Posterior cingulate gyrus (tissue), 11 donors: ENCODE results near the gene MORN1.
A peak's percentile ranks its signal among the peaks of the same experiment; 100 is the strongest.
"Not testable (repeated sequence)": the region's sequence is repeated elsewhere in the genome, so short reads cannot be mapped to it uniquely, and the experiment has no call there.

Experiments
- DNase-seq, 10 donors: peaks; one replicate each; pipeline versions ENCODE4 v3.0.0 to v3.0.0-alpha.2; 2020 to 2021; ENCODE audit warnings: mixed read lengths in 3 of 10
- intact Hi-C: fragments of 100-400 bp; cut with DNase I; formaldehyde crosslinking; loops from one replicate; pipeline ENCODE4 v1.15.1; 2023

The MORN1 gene

DNA sequence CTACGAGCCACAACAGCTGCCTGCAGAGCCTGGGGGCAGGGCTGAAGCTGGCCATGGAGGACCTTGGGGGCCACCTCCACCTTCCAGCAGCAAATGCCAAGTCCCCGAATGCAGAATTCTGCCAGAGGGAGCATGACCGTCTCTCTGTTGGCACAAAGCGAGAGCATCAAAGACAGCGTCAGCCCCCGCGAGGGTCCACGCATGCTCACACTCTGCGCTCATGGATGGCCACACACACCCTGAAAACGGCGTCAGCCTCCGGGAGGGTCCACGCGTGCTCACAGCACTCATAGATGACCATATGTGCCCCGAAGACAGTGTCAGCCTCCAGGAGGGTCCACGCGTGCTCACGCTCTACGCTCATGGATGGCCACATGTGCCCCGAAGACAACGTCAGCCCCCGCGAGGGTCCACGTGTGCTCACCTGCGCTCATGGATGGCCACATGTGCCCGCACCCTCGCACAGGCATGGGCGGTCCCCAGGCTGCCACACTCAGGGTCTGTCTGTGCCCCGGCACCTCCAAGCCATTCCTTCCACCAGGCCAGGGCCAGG, 46.5 kb downstream of the MORN1 start:
- intact Hi-C loops = no loop called here
- peak in 4 of 10 donors; percentile 3 to 61 (median 16) for DNase-seq

DNA sequence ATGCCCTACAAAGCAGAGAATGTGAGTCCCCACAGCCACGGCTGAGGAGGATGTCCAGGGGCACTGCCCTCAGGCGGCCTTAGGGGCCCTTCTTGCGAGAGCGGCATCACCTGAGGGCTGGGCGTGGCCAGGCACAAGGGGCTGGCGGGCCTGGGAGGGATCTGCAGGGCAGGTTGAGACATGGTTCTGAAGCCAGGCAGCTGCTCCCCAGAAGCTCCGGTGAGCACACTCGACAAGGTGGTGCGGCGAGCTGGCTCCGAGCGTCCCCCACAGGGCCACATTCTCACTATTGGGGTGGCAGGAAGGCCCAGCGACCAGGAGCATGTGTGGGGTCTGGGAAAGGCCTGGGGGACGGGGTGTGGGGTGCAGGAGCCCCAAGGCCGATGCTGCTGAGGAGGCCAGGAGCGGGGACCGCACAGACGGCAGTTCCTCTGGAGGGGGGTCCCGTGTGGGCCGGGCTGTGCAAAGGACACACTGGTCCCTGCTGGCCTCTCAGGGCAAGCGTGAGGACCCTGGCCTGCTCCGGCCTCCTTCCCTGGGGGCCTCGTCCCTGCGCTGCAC, 47.2 kb downstream of the MORN1 start:
- intact Hi-C loops = no loop called here
- DNase-seq = peak in 4 of 10 donors; percentile 6 to 76 (median 66)

DNA sequence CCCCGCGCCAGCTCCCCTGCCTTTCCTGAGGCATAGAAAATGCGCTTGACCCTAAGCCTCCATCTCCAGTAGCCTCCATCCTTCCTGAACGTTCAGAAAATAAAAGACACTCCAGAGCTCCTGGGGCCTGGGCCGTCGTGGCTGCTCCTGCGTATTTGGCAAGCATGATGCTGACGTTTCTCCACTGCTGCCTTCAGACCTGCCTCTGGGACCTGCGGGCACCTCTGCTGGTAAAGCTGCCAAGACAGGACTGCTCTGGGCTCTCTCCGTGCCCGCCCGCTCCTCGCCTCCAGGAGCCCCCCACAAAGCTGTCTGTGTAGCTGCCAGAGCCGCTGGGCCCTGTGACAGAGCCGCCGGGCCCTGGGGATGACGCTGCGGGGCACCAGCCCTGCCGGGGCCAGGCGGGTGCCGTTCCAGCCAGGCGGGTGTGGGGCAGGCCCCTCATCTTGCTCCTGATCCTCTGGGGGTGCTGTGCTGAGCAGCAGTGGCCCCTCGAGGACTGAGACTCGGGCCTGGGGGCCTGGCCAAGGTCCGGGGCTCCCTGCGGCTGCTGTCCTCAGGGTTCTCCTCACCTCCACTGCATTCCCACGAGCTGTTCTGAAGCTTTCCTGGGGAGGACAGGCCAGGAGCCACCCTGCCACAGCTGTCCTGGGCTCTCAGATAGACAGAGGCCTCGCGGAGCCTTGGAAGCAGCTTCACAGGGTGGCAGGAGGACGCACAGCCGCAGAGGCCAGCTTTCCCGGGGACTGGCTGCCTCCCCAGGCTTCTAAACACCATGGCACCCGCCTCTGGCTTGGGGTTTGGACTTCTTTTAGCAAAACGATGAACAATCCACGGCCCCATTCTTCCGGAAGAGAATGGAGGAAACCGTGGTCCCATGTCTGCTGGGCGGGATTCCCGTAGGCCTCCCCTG, 48.1 kb downstream of the MORN1 start:
- peak in 4 of 10 donors; percentile 7 to 74 (median 69) for DNase-seq
- intact Hi-C loops = no loop called here

DNA sequence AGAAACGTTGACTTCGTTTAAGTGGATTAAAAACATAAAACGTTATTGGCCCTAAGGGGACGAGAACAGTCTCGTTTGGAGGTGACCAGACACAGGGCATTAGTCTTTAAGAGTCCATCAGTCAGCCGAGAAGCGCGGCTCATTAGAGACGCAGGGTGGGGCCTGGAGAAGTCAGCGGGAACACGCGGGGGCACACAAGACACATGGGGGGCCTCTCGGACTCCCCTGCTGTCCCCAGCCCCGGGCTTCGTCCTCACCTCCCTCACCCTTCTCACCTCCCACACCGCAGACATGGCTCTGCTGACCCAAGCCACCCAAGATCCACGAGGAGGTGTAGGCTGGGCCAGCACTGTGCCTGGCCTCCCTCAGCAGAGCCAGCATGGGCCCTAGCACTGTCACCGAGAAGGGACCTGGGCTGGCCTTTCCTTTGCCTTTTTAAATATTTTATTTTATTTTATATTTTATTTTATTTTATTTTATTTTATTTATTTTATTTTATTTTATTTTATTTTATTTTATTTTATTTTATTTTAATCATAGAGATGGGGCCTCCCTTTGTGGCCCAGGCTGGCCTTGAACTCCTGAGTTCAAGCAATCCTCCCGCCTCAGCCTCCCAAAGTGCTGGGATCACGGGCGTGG, 48.9 kb downstream of the MORN1 start:
- DNase-seq = peak in 3 of 10 donors; percentile 54 to 83 (median 60)
- intact Hi-C loops = no loop called here

DNA sequence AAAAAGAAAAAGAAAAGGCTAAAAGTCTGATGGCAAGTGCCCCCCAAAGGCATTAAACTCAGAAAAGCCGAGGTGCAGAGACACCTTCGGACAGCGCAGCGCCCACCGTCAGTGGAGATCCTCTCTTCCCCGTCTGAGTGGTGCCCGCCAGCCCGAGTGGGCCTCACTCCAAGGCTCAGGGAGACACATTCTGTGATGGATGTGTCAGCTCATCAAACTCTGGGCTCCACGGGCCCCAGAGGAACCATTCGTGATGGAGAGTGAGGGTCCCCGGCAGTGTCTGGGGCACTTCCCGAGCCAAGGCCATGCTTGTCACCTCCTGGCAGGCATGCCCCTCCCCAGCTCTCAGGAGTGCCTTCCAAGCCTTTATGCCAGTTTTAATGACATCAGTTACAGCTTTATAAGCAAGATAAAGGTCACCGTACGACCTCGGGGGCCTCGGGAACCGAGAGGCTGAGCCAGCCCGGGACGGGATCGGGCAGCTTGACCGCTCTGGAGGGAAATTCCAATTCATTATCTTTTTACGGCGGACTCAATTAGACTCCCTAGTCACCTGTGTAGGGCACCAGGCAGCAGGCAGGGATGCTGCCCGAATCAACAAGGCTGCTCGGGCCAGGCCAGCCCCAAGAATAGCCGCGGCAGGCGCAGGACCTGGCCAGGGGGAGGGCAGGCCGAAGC, 49.5 kb downstream of the MORN1 start:
- intact Hi-C loops = no loop called here

DNA sequence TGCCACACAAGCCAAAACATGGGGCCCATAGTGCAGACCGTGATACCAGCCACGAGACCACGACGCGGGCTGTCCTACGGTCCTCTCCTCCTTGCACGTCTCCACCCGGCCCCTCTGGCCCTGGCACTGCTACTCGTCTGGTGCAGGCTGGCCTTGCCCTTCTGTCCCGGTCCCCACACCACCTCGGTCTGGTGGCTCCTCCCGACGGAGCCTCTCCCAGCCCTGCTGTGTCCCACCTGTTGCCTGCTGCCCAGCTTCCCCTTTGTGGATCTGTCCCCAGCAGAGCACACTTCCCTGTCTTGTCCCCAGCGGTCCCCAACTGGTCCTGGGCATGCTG, 50.5 kb downstream of the MORN1 start:
- intact Hi-C loops = no loop called here
- DNase-seq = peak in 2 of 10 donors; percentile 80 to 82

More for the DNA sequence above, 49.5 kb downstream of the MORN1 start:
- DNase-seq = peak in 3 of 10 donors; percentile 70 to 74 (median 70)

DNA sequence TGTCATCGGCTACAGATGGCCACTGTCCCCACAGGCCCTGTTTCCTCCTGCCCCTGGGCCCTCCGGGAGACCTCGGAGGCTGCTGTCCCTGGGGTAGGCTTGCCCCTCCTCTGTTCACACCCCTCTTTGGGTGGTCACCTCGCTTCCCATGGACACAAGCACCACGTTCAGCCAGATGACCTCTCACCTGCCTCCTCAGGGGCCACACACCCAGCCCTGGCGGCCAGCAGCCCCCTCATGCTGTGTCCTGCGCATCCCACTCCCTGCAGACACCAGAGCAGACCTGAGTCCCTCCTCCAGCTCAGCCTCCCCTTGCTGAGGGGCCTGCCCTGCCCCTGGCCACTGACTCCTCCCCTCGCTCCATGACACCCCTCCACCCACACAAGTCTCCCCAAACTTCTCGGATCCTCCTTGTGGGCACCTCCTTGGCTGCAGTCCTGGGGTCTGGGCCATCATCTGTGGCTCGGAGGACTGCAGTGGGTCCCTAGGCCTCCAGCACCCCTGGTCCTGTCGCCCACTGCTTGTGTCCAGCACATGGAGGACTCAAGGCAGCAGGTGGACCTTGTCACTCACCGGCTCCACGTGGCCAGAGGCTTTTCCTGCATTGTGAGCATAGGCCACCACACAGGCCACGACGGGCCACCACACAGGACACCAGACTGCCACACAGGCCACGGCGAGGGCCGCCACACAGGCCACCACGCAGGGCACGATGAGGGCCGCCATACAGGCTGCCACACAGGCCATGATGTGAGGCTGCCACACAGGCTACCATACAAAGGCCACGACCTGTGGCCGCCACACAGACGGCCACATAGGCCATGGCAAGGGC, 51.1 kb downstream of the MORN1 start:
- peak in 2 of 10 donors; percentile 62 to 80 for DNase-seq
- intact Hi-C loops = no loop called here

DNA sequence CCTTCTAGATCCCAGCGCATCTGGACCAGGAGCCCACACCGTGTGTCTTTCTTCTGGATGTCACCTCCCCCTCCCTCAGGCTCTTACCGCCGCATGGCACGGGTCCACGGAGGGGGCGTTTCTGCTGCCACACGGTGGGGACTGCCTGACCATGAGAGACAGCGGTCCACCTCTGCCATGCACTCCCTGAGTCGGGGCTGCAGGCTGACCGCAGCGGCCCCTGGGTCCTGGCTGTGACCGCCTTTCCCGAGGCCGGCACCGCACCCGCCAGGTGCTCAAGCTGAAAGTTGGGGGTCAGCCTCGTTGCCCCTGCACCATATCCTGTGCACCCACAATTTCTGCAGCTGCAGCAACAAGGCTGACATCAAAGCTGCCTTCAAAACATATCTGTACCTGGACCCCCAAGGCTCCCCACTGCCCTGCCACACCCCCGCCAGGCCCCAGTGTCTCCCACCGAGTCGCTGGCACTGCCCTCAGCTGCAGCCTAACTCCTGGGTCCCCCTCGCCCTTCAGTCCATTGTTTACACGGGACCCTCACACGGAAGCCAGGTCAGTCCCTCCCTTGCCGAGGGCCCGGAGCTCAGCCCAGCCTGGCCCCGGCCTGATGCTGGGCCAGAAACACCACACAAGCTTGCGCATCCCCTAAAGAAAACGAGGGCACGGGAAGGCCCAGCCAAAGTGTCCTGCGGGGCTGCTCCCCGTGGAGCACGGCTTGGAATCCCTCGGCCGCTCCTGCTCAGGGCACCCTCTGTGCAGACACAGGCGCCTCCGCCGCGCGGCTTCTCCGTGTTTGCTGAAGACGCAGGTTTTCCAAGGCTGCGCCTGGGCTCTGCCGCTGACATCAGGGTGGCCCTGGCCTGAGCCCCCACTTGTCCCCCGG, 51.9 kb downstream of the MORN1 start:
- intact Hi-C loops = no loop called here
- DNase-seq = peak in 3 of 10 donors; percentile 58 to 83 (median 82)

DNA sequence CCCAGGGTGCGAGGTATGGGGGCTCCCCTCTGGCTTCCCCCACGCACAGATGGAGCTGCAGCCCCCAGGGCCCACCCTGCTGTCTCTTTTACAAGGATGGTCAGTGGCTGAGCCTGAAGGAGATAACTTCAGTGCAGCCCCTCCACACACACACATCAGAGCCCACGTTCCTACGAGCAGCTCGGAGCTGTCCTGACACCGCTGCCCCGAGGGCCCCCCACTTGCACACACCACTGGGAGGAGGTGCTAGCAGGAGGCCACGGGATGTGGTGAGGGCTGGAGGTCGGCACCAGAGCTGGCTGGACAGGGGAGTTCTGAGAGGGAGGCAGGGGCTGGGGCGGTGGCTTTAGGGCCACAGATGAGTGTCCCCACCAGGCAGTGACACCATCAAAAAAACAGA, 53.9 kb downstream of the MORN1 start:
- intact Hi-C loops = no loop called here
- no peak for DNase-seq

DNA sequence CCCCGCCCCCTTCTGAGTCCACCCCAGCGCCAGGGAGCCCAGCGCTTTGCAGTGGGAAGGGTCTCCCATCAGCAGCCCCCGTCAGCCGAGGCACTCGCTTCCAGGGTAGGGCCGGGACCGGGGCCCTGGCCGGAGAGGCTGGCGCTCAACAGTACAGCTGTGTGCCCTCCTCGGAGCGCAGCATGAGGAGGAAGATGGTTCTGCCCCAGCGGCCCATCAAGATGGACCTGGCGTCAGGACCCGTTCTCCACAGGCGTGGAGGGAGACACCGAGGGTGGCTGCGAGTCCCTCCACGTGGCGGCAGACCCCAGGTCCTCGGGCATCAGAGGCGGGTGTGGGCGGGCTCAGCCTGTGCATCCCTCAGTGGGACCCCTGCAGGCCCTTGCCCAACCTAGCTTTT, 54.3 kb downstream of the MORN1 start:
- intact Hi-C loops = no loop called here

DNA sequence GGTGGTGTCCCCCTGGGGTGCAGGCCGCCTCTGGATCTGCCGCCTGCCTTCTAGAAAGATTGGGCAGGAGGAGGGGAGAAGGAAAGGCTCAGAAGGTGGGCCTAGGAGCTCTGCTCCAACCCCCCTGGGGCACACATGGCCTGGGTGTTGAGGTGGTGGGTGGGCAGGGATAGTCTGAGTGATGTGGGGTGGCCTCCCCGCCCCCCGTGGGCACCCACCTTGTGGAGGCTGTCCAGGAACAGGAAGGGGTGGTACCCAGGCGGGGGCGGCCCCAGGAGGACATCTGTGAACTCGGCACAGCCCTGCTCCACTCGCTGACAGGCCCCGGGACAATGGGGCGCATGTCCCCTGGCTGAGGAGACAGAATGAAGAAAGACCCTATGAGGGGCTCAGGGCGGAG, 54.9 kb downstream of the MORN1 start:
- intact Hi-C loops = no loop called here

More for the DNA sequence above, 54.3 kb downstream of the MORN1 start:
- no peak for DNase-seq

DNA sequence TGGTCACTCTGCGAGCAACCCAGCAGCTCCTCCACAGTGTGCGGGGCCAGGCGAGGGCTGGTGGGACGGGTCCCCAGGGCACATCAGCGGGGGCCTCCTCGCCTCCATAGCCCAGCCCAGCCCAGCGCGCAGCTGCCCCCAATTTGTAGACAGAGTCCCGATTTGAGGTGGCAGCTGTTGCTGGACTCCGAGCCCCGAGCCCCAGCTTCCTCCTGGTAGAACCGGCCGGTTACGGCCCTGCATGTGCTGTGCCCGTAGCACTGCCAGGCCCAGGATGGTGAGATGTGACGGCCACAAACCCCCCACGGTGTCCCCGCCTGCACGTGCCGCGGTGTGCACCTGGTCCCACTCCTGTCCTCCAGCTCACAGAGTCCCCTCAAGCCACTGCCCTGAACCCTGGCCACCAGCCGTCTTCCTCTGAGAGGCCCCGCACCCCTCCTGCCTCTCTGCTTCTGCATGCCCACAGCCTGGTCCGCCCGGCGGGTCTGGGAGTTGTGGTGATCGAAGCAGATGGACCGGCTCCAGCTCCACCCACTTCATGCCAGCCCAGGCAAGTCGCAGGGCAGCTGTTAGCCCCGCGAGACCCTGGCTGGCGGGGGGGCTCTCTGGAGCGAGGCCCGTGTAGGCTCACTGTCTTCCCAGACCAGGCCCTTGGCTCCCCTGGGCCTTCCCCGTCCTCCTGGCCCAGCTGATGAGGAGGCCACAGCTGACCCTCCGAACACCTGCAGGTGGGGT, 55.5 kb downstream of the MORN1 start:
- DNase-seq = no peak
- intact Hi-C loops = no loop called here

More for the DNA sequence above, 54.9 kb downstream of the MORN1 start:
- DNase-seq = no peak

DNA sequence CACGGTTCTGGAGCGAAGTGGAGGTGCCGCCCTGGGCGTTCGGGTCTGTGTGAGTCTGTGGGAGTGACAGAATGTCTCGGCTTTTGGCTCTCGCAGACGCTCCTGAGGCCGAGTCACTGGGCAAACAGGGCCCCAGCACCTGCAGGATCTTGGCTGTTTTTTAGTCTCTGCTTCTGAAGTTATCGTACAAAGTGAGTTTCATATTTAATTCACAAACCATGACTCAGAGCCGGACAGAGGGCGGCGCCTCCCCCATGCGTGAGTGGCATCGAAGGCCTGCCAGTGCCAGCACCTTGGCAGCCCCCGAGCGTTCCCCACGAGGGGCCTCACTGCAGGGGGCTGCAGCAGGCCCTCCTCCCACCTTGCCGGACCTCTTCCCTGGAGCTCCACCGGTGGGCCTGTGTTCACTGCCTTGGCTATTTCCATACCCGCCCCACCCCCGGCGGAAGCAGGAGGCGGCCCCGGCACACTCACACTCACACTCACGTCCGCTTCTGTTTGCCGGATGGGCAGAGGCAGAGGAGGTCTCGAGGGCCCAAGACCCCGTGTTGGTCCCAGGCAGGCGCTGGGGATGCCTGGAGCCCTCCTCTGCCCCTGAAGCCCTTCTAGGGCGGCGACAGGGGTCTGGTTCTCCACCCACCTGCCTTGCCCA, 56.3 kb downstream of the MORN1 start:
- no peak for DNase-seq

DNA sequence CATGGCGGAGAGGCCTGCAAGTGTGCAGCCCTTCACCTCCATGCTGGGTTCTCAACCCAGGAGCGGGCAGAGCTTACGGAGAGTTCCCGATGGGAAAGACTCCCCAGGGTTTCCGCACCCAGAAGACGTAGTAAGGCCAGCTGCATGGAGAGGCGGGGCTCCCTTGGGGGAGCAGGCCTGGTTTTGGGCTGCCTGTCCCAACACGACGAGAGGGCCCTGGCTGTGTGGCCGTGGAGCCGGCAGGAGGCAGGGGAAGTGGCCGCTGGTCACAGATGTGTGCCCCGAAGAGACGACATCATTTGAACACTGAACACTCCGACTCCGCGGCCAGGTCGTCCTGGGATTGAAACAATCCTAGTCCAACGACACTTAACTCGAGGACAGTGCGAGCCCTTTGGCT, 57.0 kb downstream of the MORN1 start:
- intact Hi-C loops = no loop called here
- DNase-seq = no peak

More for the DNA sequence above, 56.3 kb downstream of the MORN1 start:
- intact Hi-C loops = no loop called here

DNA sequence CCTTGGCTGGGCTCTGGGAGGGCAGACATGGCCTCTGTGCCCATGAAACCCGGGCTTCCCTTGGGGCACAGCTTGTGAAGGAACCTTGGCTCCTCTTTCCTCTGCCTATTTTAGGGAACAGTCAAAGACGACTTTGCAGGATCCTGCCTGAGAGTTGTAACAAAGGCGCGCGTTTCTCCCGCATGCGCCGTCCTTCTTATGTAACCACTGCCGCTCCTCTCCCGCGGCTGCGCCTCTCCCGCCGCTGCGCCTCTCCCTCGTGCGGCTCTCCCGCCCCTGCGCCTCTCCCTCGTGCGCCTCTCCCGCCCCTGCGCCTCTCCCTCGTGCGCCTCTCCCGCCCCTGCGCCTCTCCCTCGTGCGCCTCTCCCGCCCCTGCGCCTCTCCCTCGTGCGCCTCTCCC, 59.8 kb downstream of the MORN1 start:
- intact Hi-C loops = not testable (repeated sequence)
- DNase-seq = peak in 1 of 10 donors; percentile 22

DNA sequence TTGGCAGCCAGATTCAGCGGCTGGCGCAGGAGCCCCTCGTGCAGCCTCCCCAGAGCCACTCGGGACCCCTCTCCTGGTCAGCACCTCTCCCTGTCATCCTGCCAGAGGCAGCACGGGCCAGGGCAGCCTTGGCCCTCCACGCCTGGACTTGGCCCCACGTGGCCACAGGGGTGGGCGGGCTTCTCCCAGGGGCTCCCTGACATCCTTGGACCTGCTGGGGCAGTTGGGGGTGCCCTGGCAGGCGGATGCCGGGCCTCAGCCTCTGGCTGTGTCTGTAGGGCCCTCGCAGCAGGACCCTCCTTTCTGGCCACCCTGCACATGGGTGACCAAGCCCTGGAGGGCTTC, 60.2 kb downstream of the MORN1 start:
- intact Hi-C loops = no loop called here
- no peak for DNase-seq

DNA sequence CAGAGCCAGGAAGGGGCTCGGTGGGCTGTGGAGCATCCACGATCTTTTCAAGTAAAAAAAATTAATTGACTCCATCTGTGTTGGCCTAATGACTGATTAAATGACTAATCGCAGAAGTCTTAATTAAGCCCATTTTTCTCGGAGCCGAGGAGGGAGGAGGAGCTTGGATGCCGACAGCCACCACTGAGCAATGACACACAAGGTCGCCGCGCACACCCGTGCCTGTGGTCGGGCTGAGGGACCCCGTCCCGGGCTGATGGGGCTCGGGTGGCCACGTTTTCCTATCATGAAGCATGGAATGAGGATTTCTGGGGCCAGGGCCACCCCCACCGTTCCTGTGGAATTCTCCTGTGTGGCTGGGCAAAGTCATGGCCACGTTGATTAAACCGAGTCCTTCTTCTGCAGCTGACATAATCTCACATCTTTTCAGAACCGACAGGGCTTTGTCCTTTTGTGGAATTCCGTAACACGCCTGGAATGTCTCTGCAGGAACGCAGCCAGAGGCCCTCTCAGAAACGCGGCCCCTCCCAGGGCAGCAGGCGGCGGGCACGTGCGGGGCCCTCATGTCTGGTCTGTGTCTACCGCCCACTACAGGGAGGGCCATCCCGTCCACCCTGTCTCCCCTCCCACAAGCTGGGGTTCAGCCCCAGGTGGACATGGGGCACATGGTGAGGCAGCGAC, 60.7 kb downstream of the MORN1 start:
- intact Hi-C loops = no loop called here
- DNase-seq = no peak
